HG02852 (cell line): ENCODE measurements around the gene CTDSP1.

Experiments used
- ATAC-seq: cut with Tn5 transposase; IDR thresholded peaks from one replicate; pipeline ENCODE4 v1.9.1; 2021; ENCODE audit warnings: mild to moderate bottlenecking, moderate library complexity; ENCODE audit not compliant: unreplicated experiment

Gene CTDSP1

DNA sequence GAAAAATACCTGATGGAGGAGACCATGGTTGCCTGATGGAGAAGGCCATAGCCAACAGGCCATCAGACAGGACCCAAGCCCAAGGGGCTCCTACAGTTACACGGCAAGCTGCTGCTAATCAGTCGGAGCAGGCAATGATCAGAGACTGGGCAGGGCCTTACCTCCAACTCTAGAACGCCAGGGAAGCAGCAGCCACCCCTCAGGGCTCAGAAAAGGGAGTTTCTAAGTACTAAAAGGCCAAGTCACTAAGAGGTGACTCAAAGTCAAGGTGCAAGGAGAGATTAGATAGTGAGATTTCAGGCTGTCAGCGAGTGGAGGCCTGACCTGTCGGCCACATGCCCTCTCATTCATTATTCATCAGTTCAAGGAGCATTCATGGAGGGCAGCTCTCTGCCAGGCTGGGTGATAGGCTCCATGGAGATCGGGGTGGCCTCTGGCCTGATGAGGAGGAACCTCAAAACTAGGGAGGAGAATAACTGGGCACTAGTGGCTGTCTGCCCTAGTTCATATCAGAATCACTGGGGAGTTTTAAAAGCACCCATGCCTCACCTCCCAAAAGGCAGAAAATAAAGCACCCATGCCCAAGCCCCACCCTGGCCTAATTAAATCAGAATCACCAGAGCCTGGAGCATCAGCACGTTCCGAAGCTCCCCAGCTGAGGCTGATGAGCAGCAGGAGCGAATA, 22.9 kb downstream of the CTDSP1 start:
- ATAC-seq: no peak

DNA sequence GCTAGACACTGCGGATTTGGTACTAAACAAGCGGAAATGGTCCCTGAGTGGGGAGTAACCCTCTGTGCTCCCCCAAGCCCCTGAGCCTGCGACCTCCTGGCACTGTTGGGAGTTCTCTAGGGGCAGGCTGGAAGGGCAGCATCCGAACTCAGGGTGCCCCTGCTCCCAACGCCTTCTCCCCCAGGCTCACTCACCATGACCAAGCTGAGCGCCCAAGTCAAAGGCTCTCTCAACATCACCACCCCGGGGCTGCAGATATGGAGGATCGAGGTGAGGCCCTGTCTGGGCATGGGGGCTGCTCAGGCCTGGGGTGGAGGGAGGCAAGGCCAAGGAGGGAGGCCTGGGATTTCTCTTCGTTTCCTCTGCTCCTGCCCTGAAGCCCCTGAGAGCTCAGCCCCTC, 23.9 kb downstream of the CTDSP1 start:
- no peak for ATAC-seq

DNA sequence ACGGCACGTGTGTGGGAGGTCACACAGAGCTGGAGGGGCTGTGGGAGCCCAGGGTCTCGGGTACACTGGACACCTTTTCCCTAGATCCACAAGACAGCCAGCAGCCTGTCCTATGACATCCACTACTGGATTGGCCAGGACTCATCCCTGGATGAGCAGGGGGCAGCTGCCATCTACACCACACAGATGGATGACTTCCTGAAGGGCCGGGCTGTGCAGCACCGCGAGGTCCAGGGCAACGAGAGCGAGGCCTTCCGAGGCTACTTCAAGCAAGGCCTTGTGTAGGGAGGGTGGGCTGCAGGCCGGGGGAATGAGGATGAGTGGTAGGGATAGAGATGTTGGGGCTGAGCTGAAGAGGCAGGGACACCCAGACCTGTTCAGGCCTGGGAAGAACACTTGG, 25.9 kb downstream of the CTDSP1 start:
- no peak for ATAC-seq

DNA sequence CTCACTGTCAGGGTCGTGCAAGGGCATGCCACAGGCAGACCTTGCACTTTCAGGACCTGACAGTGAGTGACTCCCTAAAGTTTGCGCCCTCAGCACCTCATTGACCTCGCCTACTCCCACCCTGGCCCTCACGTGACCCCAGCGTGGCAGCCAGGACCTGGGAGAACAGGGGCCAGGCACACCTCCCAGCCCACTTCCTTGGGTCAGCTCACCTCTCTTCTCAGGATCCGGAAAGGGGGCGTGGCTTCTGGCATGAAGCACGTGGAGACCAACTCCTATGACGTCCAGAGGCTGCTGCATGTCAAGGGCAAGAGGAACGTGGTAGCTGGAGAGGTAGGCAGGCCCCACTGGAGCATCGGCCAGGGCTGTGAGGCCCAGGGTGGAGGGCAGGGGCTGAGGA, 28.1 kb downstream of the CTDSP1 start:
- no peak for ATAC-seq

DNA sequence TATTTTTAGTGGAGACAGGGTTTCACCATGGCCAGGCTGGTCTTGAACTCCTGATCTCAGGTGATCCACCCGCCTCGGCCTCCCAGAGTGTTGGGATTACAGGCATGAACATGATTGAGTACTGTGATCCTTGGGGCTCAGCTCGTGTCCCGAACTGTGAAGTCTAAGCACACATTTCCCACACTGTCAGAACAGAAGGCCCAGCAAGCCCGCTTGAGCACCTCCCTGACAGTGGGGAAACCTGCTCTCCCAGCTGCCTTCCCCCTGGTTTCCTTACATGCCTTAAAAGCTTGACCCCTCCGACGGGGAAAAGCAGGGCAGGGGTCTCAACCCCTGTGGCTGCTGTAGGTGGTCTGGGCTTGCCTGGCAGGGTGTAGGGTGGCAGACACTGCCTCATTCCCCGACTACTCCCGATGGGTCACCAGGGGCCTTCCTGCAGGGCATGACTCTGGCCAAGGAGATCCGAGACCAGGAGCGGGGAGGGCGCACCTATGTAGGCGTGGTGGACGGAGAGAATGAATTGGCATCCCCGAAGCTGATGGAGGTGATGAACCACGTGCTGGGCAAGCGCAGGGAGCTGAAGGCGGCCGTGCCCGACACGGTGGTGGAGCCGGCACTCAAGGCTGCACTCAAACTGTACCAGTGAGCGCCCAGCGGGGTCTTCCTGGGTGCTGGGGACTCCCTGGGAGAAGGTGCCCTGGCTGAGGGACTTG, 29.3 kb downstream of the CTDSP1 start:
- no peak for ATAC-seq

DNA sequence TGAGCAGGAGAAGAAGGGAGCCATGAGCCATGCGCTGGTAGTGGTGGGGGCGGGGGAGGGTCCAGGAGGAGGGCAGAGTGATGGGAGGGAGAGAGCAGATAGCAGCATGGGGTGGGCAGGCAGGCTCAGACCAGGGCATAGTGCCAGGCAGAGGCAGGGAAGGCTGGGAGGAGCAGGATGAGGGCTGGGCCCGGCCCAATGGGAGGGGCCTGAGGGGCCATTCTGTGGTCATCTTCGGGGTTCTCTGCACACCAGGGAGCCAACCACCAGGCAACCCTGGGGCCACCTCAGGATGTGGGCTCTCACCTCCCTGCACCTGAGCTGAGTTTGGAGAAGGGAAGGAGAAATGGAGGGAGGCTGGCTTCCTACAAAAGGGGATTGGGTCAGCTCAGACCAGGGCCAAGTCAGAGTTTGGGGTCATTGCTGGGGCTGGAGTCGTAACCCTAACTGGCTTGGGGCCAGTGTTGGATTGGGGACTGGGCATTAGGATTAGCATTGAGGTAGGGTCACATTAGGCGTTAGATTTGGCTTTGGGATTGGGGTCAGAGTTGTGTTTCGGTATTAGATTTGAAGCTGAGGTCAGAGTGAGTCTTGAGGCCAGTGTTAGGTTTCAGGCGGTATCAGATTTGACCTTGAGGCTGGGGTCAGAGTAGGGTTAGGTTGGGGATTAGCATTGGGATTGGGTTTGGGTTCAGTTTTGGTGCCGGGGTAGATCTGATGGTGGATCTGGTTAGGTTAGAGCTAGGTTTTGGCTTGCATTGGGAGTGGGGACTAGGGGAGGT, 30.4 kb downstream of the CTDSP1 start:
- ATAC-seq: no peak

DNA sequence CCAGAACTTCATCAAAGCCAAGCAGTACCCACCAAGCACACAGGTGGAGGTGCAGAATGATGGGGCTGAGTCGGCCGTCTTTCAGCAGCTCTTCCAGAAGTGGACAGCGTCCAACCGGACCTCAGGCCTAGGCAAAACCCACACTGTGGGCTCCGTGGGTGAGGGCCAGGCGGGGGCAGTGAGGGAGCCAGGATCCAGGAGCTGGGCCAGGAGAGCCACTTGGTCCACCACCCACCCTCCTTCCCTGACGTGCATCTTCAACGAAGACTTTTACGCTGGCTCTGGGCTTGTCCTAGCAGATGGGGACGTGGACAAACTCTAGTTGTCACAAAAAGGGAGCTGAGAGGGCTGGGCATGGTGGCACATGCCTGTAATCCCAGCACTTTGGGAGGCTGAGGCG, 31.1 kb downstream of the CTDSP1 start:
- ATAC-seq: no peak

DNA sequence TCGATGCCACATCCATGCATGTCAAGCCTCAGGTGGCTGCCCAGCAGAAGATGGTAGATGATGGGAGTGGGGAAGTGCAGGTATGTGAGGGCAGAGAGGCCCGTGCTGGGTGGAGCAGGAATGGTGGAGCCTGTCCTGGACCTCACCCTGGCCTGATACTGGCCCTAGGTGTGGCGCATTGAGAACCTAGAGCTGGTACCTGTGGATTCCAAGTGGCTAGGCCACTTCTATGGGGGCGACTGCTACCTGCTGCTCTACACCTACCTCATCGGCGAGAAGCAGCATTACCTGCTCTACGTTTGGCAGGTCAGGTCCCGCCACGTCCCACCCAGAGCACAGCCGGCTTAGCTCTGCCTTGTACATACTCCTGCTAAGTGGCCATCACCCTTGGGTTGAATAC, 32.2 kb downstream of the CTDSP1 start:
- no peak for ATAC-seq

DNA sequence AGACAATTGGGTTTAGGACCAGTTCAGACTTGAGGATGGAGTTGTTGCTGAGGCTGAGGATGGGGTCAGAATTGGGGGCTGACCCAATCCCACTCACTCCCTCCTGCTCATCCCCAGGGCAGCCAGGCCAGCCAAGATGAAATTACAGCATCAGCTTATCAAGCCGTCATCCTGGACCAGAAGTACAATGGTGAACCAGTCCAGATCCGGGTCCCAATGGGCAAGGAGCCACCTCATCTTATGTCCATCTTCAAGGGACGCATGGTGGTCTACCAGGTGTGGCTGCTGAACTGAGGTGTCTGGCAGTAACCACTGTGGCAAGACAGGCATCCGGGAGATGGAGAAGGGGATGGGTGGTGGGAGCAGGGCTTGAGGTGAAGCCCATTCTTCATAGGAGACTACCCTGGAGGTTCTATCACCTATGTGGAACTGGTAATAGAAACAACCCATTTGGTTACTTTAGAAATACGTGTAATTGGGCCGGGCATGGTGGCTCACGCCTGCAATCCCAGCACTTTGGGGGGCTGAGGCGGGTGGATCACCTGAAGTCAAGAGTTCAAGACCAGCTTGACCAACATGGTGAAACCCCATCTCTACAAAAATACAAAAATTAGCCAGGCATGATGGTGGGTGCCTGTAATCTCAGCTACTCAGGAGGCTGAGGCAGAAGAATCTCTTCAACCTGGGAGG, 33.2 kb downstream of the CTDSP1 start:
- no peak for ATAC-seq

DNA sequence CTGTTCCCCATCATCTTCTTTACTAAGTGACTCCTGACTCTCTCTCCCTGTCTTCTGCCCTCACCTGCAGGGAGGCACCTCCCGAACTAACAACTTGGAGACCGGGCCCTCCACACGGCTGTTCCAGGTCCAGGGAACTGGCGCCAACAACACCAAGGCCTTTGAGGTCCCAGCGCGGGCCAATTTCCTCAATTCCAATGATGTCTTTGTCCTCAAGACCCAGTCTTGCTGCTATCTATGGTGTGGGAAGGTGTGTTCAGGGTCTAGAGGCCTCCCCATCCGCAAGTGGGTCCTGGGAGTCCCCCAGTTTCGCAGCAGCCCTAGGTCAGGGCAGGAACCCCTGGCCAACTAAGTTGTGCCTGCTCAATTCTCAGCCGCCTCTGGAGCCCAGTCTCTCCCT, 34.8 kb downstream of the CTDSP1 start:
- ATAC-seq: no peak

DNA sequence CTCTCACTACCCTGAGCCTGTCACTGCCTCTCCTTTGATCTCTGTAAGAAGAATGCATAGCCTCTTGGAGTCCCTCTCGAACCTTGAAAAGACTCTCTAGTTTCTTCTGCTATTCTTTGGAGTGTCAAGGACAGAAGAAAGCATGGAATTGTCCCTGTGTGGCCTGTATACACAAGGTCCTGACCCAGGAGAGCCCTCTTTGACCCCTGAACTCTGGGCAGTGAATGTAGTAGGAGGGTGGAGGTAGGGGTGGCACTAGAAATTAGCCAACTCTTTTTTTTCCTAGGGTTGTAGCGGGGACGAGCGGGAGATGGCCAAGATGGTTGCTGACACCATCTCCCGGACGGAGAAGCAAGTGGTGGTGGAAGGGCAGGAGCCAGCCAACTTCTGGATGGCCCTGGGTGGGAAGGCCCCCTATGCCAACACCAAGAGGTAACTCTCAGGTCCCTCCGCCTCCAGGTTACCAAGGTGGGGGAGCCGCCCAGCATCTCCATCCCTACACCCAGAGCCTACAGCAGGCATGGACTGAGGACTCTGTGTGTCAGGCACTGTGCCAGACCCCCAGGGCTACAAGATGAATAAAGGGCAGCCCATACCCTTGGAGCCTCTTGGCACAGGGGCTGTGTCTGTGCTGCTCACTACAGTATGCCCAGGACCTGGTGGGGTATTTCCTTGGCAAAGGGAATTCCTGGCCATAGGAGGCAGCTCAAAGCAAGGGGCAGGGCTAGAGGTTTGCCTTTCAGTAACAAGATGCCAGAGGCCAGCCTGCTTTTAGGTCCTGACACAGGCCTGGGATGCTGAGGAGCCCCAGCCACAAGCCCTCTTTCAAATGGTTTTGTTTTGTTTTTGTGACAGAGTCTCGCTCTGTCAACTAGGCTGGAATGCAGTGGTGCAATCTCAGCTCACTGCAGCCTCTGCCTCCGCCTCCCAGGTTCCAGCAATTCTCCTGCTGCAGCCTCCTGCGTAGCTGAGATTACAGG, 35.6 kb downstream of the CTDSP1 start:
- ATAC-seq: no peak

DNA sequence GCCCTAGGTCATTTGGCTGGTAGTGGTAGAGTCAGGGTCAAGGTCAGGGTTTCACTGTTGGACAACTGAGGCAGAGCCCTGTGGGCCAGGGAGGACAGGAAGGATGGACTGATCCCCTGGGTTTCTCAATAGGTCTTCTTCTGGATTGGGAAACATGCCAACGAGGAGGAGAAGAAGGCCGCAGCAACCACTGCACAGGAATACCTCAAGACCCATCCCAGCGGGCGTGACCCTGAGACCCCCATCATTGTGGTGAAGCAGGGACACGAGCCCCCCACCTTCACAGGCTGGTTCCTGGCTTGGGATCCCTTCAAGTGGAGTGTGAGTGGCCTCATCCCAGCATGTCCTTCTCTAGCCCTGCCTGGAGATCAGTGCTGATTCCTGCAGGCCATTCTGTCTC, 37.3 kb downstream of the CTDSP1 start:
- ATAC-seq: no peak

DNA sequence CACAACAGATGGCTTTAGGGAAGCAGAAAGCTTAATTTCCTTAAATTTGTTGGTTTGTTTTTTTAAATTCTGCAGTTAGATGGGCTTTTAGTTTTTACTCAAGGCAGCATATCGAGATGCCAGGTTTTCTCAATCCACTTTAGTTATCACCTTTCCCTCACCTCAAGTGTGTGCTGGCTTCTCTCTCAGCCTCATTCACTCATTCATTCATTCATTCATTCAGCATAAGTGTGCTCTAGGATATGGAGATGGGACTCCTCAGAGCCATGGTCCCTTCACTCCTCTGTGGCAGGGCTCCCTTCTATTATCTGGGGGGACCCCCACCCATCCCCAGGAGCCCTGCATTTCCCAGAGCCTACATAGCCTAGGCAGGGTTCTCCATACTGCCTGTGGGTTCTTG, 38.3 kb downstream of the CTDSP1 start:
- ATAC-seq: no peak

DNA sequence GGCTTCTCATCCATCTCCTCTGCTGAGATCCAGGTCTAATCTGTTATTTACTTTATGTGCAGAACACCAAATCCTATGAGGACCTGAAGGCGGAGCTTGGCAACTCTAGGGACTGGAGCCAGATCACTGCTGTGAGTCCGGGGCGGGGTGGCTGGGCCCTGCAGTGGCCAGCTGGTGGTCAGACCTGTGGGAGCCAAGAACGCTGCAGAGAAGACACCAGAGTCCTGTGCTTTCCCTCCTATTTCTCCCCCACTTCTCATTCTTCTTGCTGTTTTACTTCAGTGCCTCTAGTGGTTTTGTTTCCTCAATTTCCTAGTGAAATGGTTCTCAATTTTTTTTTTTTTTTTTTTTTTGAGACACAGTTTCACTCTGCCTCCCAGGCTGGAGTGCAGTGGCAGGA, 38.9 kb downstream of the CTDSP1 start:
- no peak for ATAC-seq

DNA sequence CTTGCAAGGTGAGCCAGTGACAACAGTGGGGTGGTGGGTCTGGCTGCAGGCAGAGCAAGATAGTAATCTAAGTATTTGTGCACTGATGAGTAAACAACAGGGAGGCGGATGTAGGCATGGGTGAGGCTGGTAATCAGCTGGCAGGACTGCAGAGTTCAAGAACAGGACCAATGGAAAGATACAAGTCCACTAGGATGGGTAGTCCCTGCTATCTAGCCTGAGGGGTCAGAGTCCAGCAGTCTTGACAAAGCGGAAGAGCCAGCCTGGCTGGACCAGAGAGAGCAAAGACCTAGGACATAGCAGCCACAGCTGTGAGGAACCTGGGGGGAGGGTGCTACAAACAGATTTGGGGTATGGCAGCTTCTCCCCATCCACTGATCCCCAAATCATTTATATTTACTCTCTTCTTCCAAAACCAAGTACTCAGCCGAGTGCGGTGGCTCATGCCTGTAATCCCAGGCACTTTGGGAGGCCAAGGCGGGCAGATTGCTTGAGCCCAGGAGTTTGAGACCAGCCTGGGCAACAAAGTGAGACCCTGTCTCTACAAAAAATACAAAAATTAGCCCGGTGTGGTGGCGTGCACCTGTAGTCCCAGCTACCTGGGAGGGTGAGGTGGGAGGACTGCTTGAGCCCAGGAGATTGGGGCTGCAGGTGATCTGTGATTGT, 45.2 kb downstream of the CTDSP1 start:
- no peak for ATAC-seq

DNA sequence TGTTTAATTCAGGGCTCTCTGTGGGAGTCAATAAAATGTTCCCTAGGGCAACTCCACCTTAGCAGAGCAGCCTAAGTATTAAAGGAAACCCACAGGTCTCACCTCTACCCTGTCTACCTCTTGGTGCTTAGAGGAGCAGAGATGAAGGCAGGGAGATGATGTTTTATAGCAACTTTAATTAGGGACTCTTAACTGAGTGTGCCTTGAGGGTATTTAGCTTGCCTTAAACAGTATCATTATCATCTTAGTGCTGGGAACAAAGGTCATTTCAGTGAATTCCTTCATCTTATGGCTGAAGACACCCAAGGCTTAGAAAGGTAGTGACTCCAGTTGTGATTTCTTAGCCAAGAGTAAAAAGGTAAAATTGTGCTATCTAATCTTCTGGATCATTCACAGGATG, 45.9 kb downstream of the CTDSP1 start:
- no peak for ATAC-seq

DNA sequence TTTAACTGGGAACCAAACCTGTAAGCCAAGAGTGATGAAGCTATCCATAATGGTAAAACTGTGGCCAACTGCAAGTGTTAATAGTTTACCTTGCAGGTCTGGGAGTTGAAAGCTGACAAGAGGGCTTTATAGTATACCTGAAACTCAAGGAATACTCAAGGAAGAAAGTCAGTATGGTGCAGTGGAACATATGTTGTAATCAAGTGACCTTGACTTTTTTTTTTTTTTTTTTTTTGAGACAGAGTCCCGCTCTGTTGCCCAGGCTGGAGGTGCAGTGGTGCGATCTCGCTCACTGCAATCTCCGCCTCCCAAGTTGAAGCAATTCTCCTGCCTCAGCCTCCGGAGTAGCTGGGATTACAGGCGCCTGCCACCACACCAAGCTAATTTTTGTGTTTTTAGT, 46.9 kb downstream of the CTDSP1 start:
- ATAC-seq: no peak

DNA sequence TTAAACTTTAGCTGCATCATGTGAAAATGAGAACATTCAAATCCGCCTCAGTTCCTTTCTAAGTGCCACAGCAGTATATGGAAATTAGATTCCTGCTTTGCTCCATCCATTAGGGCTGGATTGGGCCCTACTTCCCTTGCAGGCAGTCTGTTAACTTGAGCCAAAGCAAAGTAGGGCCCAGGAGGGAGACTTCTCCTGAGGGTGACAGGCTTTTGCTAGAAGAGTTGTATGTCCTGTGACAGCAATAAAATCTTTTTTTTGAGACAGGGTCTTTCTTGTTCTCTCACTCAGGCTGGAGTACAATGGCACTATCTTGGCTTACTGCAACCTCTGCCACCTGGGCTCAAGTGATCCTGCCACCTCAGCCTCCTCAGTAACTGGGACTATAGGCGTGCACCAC, 47.4 kb downstream of the CTDSP1 start:
- ATAC-seq: no peak

DNA sequence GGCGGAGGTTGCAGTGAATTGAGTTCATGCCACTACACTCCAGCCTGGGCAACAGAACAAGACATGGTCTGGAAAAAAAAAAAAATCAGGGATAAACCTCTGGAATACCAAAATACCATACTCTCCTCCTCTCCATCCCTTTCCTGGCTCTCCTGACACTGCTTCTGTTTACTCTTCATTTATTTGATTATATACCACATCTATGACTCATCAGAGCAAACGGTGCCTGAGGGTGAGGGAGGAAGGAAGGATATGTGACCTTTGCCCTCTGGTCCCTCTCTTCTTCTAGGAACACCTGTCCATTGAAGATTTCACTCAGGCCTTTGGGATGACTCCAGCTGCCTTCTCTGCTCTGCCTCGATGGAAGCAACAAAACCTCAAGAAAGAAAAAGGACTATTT, 49.3 kb downstream of the CTDSP1 start:
- ATAC-seq: no peak

DNA sequence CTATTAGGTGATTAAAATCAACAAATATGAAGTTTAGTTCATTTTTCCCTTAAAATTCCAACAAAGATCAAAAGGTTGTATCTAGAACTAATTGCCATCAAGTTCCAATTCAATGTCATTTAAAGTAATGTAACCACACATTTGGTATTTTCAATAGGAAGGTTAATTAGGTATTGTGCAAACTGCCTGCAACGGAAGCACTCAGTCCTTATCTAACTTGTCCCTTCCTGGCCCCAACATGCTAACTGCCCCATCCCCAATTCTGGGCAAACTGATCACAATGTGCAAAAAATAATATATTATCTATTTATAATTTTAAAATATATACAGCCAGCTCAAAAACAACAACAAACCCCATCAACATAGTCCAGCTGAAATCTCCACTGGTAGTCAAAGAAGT, 52.4 kb downstream of the CTDSP1 start:
- ATAC-seq: no peak
